SK-N-SH (cell line): ENCODE data around the gene OSBPL10.

Source experiments
- EP300 ChIP-seq, 2 experiments: IDR thresholded peaks; 2 replicates each; pipeline versions ENCODE4 v1.4.0 to v1.6.1; 2012; ENCODE audit warnings: borderline replicate concordance in 1 of 2, low read depth in 1 of 2, low read length in 1 of 2
- EZH2phosphoT487 ChIP-seq: fragments of 200-600 bp; sonication (generic); IDR thresholded peaks from 2 replicates; pipeline ENCODE4 v1.6.1; 2017; ENCODE audit warnings: low read depth, mixed run types, mild to moderate bottlenecking, antibody characterized with exemption, moderate library complexity, borderline replicate concordance
- MAX ChIP-seq: IDR thresholded peaks from 2 replicates; pipeline ENCODE4 v1.4.0; 2012; ENCODE audit warnings: low read depth
- MXI1 ChIP-seq: IDR thresholded peaks from 2 replicates; pipeline ENCODE4 v1.6.1; 2012; ENCODE audit warnings: mild to moderate bottlenecking, low read depth, low read length, improper control_type of control experiment
- NFIC ChIP-seq: IDR thresholded peaks from 2 replicates; pipeline ENCODE4 v1.4.0; 2012; ENCODE audit warnings: borderline replicate concordance
- POLR2AphosphoS5 ChIP-seq: IDR thresholded peaks from 2 replicates; pipeline ENCODE4 v1.6.1; 2012; ENCODE audit warnings: low read depth, low read length
- RFX5 ChIP-seq: IDR thresholded peaks from 2 replicates; pipeline ENCODE4 v1.6.1; 2012; ENCODE audit warnings: mild to moderate bottlenecking, improper control_type of control experiment, low read length
- SIN3A ChIP-seq: IDR thresholded peaks from 2 replicates; pipeline ENCODE4 v1.6.1; 2012; ENCODE audit warnings: low read depth, mild to moderate bottlenecking, low read length, moderate library complexity, borderline replicate concordance
- TAF1 ChIP-seq: IDR thresholded peaks from 2 replicates; pipeline ENCODE4 v1.6.1; 2012; ENCODE audit warnings: low read depth, mild to moderate bottlenecking, low read length, moderate library complexity, borderline replicate concordance
- TCF12 ChIP-seq: IDR thresholded peaks from 2 replicates; pipeline ENCODE4 v1.4.0; 2012
- TEAD4 ChIP-seq: IDR thresholded peaks from 2 replicates; pipeline ENCODE4 v1.4.0; 2012; ENCODE audit warnings: mild to moderate bottlenecking, borderline replicate concordance; ENCODE audit not compliant: insufficient read depth
- YY1 ChIP-seq: IDR thresholded peaks from 2 replicates; pipeline ENCODE4 v1.4.0; 2012; ENCODE audit warnings: low read depth, mild to moderate bottlenecking
- TF ChIP-seq, protein P1 (sequence below): IDR thresholded peaks from 2 replicates; pipeline ENCODE4; 2012
- TF ChIP-seq, protein P2 (sequence below): fragments of 200-600 bp; sonication (generic); IDR thresholded peaks from 2 replicates; pipeline ENCODE4 v1.6.1; 2017; ENCODE audit warnings: antibody characterized with exemption, mild to moderate bottlenecking, moderate library complexity

- no peak for TF ChIP-seq EP300 (IDR thresholded peaks at IDR 0.05; ENCODE audit: borderline replicate concordance in 1 of 2, low read depth in 1 of 2, low read length in 1 of 2)
- no peak for TF ChIP-seq RFX5
- TF ChIP-seq, protein P1, sequence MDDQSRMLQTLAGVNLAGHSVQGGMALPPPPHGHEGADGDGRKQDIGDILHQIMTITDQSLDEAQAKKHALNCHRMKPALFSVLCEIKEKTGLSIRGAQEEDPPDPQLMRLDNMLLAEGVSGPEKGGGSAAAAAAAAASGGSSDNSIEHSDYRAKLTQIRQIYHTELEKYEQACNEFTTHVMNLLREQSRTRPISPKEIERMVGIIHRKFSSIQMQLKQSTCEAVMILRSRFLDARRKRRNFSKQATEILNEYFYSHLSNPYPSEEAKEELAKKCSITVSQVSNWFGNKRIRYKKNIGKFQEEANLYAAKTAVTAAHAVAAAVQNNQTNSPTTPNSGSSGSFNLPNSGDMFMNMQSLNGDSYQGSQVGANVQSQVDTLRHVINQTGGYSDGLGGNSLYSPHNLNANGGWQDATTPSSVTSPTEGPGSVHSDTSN: no peak
- TF ChIP-seq POLR2AphosphoS5: no peak
- TF ChIP-seq, protein P2, sequence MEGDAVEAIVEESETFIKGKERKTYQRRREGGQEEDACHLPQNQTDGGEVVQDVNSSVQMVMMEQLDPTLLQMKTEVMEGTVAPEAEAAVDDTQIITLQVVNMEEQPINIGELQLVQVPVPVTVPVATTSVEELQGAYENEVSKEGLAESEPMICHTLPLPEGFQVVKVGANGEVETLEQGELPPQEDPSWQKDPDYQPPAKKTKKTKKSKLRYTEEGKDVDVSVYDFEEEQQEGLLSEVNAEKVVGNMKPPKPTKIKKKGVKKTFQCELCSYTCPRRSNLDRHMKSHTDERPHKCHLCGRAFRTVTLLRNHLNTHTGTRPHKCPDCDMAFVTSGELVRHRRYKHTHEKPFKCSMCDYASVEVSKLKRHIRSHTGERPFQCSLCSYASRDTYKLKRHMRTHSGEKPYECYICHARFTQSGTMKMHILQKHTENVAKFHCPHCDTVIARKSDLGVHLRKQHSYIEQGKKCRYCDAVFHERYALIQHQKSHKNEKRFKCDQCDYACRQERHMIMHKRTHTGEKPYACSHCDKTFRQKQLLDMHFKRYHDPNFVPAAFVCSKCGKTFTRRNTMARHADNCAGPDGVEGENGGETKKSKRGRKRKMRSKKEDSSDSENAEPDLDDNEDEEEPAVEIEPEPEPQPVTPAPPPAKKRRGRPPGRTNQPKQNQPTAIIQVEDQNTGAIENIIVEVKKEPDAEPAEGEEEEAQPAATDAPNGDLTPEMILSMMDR: no peak
- TF ChIP-seq MAX: no peak
- no peak for TF ChIP-seq TEAD4
- TF ChIP-seq TAF1: no peak
- no peak for TF ChIP-seq MXI1
- TF ChIP-seq SIN3A: no peak
- no peak for TF ChIP-seq NFIC
- TF ChIP-seq TCF12: no peak
- no peak for TF ChIP-seq YY1
- no peak for TF ChIP-seq EZH2phosphoT487
Observed at GRCh38 chr3:31776016-31776415, 205.0 kb downstream of the OSBPL10 start.
